ENCODE data around the gene LHX1.

- TF ChIP-seq TCF4 (CRISPR knock-in tag; IDR thresholded peaks at IDR 0.05; ENCODE audit: borderline replicate concordance) (no peak), BACH2 (CRISPR knock-in tag; IDR thresholded peaks at IDR 0.05; ENCODE audit: borderline replicate concordance) (no peak), PATZ1 (CRISPR knock-in tag; IDR thresholded peaks at IDR 0.05; ENCODE audit: borderline replicate concordance) (no peak), CREB5 (CRISPR knock-in tag; IDR thresholded peaks at IDR 0.05; ENCODE audit: low read depth) (no peak)
These were observed 12.8 kb downstream of the LHX1 start for GRCh38 chr17:36950027-36950426.
